GM18508 (cell line): Measurements from ENCODE around the gene AASDHPPT.

Experiments
- ATAC-seq: cut with Tn5 transposase; IDR thresholded peaks from one replicate; pipeline ENCODE4 v1.9.1; 2021; ENCODE audit warnings: moderate number of reproducible peaks; ENCODE audit not compliant: insufficient read depth, unreplicated experiment

The AASDHPPT gene

GRCh38 chr11:106082096-106082495 lies 4.6 kb downstream of the AASDHPPT start:
- no peak for ATAC-seq

GRCh38 chr11:106086135-106086534 lies 8.7 kb downstream of the AASDHPPT start:
- ATAC-seq = no peak

- ATAC-seq = no peak
Observed at GRCh38 chr11:106086850-106087249, 9.4 kb downstream of the AASDHPPT start.

GRCh38 chr11:106087815-106088435 lies 10.5 kb downstream of the AASDHPPT start:
- no peak for ATAC-seq

GRCh38 chr11:106088896-106089295 lies 11.4 kb downstream of the AASDHPPT start:
- no peak for ATAC-seq

GRCh38 chr11:106091480-106092123 lies 14.1 kb downstream of the AASDHPPT start:
- ATAC-seq = peak; percentile 98

- no peak for ATAC-seq
Observed at GRCh38 chr11:106092446-106092845, 15.0 kb downstream of the AASDHPPT start.

- ATAC-seq = no peak
Observed at GRCh38 chr11:106098893-106099553, 21.6 kb downstream of the AASDHPPT start.

- ATAC-seq = no peak
Observed at GRCh38 chr11:106101370-106101769, 23.9 kb downstream of the AASDHPPT start.

GRCh38 chr11:106101819-106102218 lies 24.4 kb downstream of the AASDHPPT start:
- ATAC-seq = no peak

- no peak for ATAC-seq
Observed at GRCh38 chr11:106105986-106106385, 28.5 kb downstream of the AASDHPPT start.

- ATAC-seq = no peak
Observed at GRCh38 chr11:106121570-106122320, 44.3 kb downstream of the AASDHPPT start.

GRCh38 chr11:106127604-106128003 lies 50.1 kb downstream of the AASDHPPT start:
- ATAC-seq = no peak

GRCh38 chr11:106128740-106129139 lies 51.3 kb downstream of the AASDHPPT start:
- ATAC-seq = no peak

- no peak for ATAC-seq
Observed at GRCh38 chr11:106131998-106132397, 54.5 kb downstream of the AASDHPPT start.

GRCh38 chr11:106132582-106133354 lies 55.3 kb downstream of the AASDHPPT start:
- no peak for ATAC-seq

GRCh38 chr11:106133529-106133928 lies 56.1 kb downstream of the AASDHPPT start:
- ATAC-seq = no peak

GRCh38 chr11:106137061-106137460 lies 59.6 kb downstream of the AASDHPPT start:
- no peak for ATAC-seq

GRCh38 chr11:106137758-106138157 lies 60.3 kb downstream of the AASDHPPT start:
- ATAC-seq = no peak
